Karpas-422 (cell line): ENCODE data around the gene SSTR3. TPM values are rescaled to one million over a fixed set of nuclear protein-coding genes. Genes with fewer than 3 reads are reported as not detected.

Source experiments
- DNase-seq: peaks from one replicate; pipeline ENCODE4 v3.0.0-alpha.2; 2015
- H2AFZ ChIP-seq: fragments of 200-600 bp; sonication (generic); 2 replicates; pipeline ENCODE4 v1.6.1; 2014; ENCODE audit warnings: antibody characterized with exemption, low read length, mixed read lengths
- H3K27ac ChIP-seq: fragments of 200-600 bp; sonication (generic); 2 replicates; pipeline ENCODE4 v1.5.1; 2014; ENCODE audit warnings: mild to moderate bottlenecking, low read length, moderate library complexity
- H3K27me3 ChIP-seq: fragments of 200-600 bp; sonication (generic); 2 replicates; pipeline ENCODE4 v1.6.1; 2014; ENCODE audit warnings: low read length, mixed read lengths
- H3K36me3 ChIP-seq: fragments of 200-600 bp; sonication (generic); 2 replicates; pipeline ENCODE4 v1.6.1; 2014; ENCODE audit warnings: low read length, mixed read lengths; ENCODE audit not compliant: insufficient read depth
- H3K4me1 ChIP-seq: fragments of 200-600 bp; sonication (generic); 2 replicates; pipeline ENCODE4 v1.6.1; 2014; ENCODE audit warnings: mild to moderate bottlenecking, low read length, mixed read lengths
- H3K4me2 ChIP-seq: fragments of 200-600 bp; sonication (generic); 2 replicates; pipeline ENCODE4 v1.6.1; 2014; ENCODE audit warnings: low read length, low read depth, mild to moderate bottlenecking; ENCODE audit not compliant: poor library complexity, severe bottlenecking
- H3K4me3 ChIP-seq: fragments of 200-600 bp; sonication (generic); 2 replicates; pipeline ENCODE4 v1.5.1; 2014; ENCODE audit warnings: mild to moderate bottlenecking, antibody characterized with exemption, low read length, mixed read lengths
- H3K79me2 ChIP-seq: fragments of 200-600 bp; sonication (generic); 2 replicates; pipeline ENCODE4 v1.6.1; 2014; ENCODE audit warnings: mild to moderate bottlenecking, low read length, mixed read lengths
- H3K9ac ChIP-seq: fragments of 200-600 bp; sonication (generic); 2 replicates; pipeline ENCODE4 v1.6.0; 2014; ENCODE audit warnings: low read length
- H3K9me2 ChIP-seq: fragments of 200-600 bp; sonication (generic), shearing (Covaris generic); replicated peaks from 2 replicates; pipeline ENCODE4 v1.6.0; 2014; ENCODE audit warnings: mild to moderate bottlenecking, low read length, moderate library complexity; ENCODE audit not compliant: insufficient read depth
- H3K9me3 ChIP-seq: fragments of 300-700, 200-600 bp; sonication (generic); 2 replicates; pipeline ENCODE4 v1.6.1; 2014; ENCODE audit warnings: low read length, mixed read lengths
- H4K20me1 ChIP-seq: fragments of 200-600 bp; sonication (generic); 2 replicates; pipeline ENCODE4 v1.6.1; 2014; ENCODE audit warnings: mild to moderate bottlenecking, antibody characterized with exemption, low read length, low read depth; ENCODE audit not compliant: insufficient read depth
- total RNA-seq: library from RNA; depleted of rRNA; stranded (reverse); fragments of >200 nt; shearing (Covaris generic); gene quantifications from 2 replicates; pipeline ENCODE4 v1.2.3, GENCODE V29; 2014; ENCODE audit warnings: low replicate concordance

The SSTR3 gene
- total RNA-seq, 1 experiment from 2014 or later, result not detected

DNA sequence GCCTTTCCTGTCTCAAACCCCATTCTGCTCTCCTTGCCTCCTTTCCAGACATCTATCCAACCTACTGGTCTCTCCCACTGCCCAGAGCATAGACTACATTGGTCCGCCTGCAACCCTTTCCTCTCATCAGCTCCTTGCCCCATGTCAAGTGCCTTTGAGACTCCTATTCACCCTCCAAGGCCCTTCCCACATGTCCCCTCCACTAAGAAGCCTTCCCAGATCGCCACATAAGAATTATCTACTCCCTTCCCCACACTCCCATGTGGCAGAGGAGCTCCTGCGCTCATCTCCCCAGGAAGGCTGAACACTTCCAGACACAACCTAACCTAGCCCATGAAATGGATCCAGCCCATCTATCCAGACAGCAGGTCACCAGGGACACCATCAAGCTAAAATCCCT, 34.5 kb downstream of the SSTR3 start:
- H3K27me3 ChIP-seq, result no peaks in the 10 kb centered on the region
- H3K36me3 ChIP-seq, result no peaks in the 10 kb centered on the region
- no peak overlapping the region for H3K9ac ChIP-seq
- H3K79me2 ChIP-seq, result no peaks in the 10 kb centered on the region
- no peaks in the 10 kb centered on the region for H3K9me2 ChIP-seq
- no peak for DNase-seq
- no peaks in the 10 kb centered on the region for H3K9me3 ChIP-seq
- H3K4me3 ChIP-seq, result no peak overlapping the region
- no peak overlapping the region for H2AFZ ChIP-seq
- peaks cover 5% of the 10 kb centered on the region; the same call in 1 of the 2 replicates for H3K4me1 ChIP-seq
- H3K27ac ChIP-seq, result no peak overlapping the region
- no peak overlapping the region for H3K4me2 ChIP-seq
- H4K20me1 ChIP-seq, result no peaks in the 10 kb centered on the region

DNA sequence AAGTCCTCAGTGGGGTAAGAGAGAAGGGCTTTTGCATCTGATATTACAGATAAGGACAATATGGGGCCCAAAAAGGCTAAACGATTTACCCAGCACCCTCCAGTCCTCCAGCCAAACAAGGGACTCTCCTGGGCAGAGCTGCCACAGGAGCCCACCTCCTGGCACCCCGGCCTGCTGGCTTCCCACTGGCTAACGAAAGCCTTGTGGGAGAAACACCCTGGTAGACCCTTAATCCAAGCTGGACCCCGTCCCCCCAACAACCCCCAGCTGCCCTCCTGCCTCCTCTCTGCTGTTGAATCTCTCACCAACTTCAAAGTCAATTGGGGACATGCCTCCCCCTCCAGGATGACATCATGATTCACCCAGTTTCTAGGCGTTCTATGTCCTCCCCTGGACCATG, 35.1 kb downstream of the SSTR3 start:
- H3K4me3 ChIP-seq, result no peak overlapping the region
- no peak overlapping the region for H2AFZ ChIP-seq
- DNase-seq, result no peak
- no peak overlapping the region for H3K27ac ChIP-seq
- no peaks in the 10 kb centered on the region for H3K9me3 ChIP-seq
- no peaks in the 10 kb centered on the region for H3K9me2 ChIP-seq
- H3K27me3 ChIP-seq, result no peaks in the 10 kb centered on the region
- H3K79me2 ChIP-seq, result no peaks in the 10 kb centered on the region
- H3K9ac ChIP-seq, result no peak overlapping the region
- H3K36me3 ChIP-seq, result no peaks in the 10 kb centered on the region
- no peaks in the 10 kb centered on the region for H4K20me1 ChIP-seq
- H3K4me1 ChIP-seq, result peaks cover 5% of the 10 kb centered on the region; the same call in 1 of the 2 replicates
- no peak overlapping the region for H3K4me2 ChIP-seq

DNA sequence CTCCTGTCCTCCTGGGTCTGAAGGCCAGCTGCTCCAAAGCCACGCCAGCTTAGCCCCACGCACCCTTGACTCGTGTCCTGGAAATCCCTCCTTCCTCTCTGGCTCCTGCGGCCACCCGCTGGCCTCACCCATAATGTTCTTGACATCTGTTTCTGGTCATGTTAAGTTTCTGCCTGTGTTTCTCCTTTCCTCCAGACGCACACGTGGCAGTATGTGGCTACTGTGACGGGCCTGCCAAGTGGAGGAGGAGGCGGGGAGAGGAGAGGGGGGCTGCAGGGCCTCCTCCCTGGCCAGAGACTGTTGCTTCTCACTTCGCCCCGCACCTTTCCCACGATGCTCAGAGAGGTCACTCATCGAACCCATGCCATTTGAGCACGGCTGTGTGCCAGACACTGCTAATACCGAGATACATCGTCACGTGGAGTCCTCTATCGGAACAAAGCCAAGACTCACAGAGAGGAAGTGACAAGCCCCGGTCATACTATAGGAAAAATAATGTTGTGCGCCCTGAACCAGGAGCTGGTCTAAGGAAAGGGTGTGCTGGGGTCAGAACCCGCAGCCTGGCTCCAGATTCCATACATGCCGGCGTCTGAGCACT, 35.7 kb downstream of the SSTR3 start:
- Histone ChIP-seq H2AFZ (no peak overlapping the region), H3K36me3 (no peaks in the 10 kb centered on the region)
- DNase-seq, result no peak

DNA sequence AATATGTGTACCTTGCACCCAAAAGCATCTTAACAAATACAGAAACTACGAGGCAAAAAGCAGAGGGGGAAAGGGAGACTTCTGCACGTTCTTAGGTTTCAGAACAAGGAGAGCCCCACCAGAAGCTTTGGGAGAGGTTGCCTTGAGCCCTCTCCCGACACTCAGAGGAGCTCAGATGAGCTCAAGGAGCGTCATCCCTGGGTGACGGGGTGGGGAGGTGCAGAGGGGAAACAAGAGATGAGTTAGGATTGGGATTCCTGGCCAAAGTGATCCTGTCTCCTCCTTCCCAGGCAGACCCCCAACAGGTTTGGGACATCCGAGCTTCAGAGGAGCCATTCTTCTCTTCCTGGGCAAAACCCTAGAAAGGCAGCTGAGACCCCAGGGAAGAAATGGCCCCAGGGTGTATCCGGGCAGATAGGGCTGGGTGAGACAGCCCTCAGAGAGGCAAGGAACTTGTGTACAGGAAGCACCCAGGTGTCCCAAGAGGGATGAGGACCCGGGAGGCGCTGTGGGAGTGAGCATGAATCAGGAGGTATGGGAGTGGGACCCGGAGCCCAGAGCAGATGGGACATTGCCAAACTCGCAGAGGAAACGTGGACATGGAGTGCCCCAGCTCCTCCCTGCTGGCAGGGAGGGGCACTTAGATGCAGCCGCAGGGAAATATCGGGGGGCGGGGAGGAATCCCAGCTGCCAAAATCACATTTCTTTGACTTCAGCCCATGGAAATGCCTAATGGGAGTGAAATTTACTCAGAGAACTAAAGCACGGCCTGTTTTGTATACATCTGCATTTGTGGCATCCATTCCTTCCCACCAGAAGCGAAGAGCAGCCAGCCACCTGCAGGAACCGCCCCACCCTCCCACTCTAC, 36.6 kb downstream of the SSTR3 start:
- Histone ChIP-seq H3K36me3 (no peaks in the 10 kb centered on the region), H3K27ac (no peak overlapping the region), H3K4me1 (peaks cover 11% of the 10 kb centered on the region), H3K9ac (no peak overlapping the region), H3K9me3 (no peaks in the 10 kb centered on the region), H3K4me3 (no peak overlapping the region), H3K79me2 (no peaks in the 10 kb centered on the region), H3K9me2 (no peaks in the 10 kb centered on the region), H2AFZ (no peak overlapping the region), H4K20me1 (no peaks in the 10 kb centered on the region), H3K4me2 (no peak overlapping the region), H3K27me3 (no peaks in the 10 kb centered on the region)
- DNase-seq, result no peak

More for the DNA sequence above, 35.7 kb downstream of the SSTR3 start:
- no peaks in the 10 kb centered on the region for H3K79me2 ChIP-seq
- peaks cover 11% of the 10 kb centered on the region for H3K4me1 ChIP-seq
- H4K20me1 ChIP-seq, result no peaks in the 10 kb centered on the region
- H3K4me2 ChIP-seq, result no peak overlapping the region
- H3K4me3 ChIP-seq, result no peak overlapping the region
- no peak overlapping the region for H3K27ac ChIP-seq
- H3K27me3 ChIP-seq, result no peaks in the 10 kb centered on the region
- H3K9me2 ChIP-seq, result no peaks in the 10 kb centered on the region
- H3K9me3 ChIP-seq, result no peaks in the 10 kb centered on the region
- no peak overlapping the region for H3K9ac ChIP-seq

DNA sequence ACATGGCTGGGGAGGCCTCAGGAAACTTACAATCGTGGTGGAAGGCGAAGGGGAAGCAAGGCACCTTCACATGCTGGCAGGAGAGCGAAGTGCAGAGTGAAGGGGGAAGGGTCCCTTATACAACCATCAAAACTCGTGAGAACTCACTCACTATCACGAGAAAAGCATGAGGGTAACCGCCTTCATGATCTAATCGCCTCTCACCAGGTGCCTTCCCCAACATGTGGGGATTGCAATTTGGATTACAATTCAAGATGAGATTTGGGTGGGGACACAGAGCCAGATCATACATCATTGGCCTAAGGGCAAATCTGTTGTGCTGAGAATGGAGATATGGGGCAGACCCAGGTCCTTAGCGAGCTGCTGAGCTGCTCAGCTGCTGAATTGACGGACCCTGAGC, 37.3 kb downstream of the SSTR3 start:
- no peaks in the 10 kb centered on the region for H3K36me3 ChIP-seq
- no peak for DNase-seq
- H3K4me2 ChIP-seq, result no peak overlapping the region
- H3K9ac ChIP-seq, result no peak overlapping the region
- H3K27ac ChIP-seq, result no peak overlapping the region
- no peaks in the 10 kb centered on the region for H3K9me2 ChIP-seq
- no peaks in the 10 kb centered on the region for H3K9me3 ChIP-seq
- peaks cover 11% of the 10 kb centered on the region for H3K4me1 ChIP-seq
- no peaks in the 10 kb centered on the region for H3K79me2 ChIP-seq
- no peaks in the 10 kb centered on the region for H4K20me1 ChIP-seq
- H2AFZ ChIP-seq, result no peak overlapping the region
- no peaks in the 10 kb centered on the region for H3K27me3 ChIP-seq
- no peak overlapping the region for H3K4me3 ChIP-seq

DNA sequence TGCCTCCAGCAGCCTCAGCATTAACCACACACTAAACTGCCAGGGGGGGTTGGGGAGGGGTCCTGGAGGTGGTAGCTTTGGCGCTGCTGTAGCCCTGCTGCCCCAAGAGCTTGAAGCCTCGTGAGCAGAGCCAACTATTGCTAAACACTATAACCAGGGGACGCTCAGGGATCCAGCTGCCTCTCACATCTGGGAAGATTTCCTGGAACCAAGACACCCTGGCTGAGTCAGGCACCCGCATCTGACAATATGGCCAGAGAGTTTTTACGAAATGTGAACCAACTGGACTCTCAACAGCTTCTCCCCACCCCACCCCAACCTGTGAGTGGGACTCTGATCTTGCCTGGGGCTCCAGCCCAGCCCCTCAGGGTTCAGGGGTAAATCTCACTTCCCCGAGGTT, 38.6 kb downstream of the SSTR3 start:
- Histone ChIP-seq H3K79me2 (no peaks in the 10 kb centered on the region), H3K27me3 (no peaks in the 10 kb centered on the region), H2AFZ (no peak overlapping the region), H3K9me3 (no peaks in the 10 kb centered on the region), H3K4me1 (peaks cover 11% of the 10 kb centered on the region), H4K20me1 (no peaks in the 10 kb centered on the region), H3K4me3 (no peak overlapping the region), H3K27ac (no peak overlapping the region), H3K4me2 (no peak overlapping the region), H3K36me3 (no peaks in the 10 kb centered on the region), H3K9ac (no peak overlapping the region), H3K9me2 (no peaks in the 10 kb centered on the region)
- DNase-seq, result no peak

DNA sequence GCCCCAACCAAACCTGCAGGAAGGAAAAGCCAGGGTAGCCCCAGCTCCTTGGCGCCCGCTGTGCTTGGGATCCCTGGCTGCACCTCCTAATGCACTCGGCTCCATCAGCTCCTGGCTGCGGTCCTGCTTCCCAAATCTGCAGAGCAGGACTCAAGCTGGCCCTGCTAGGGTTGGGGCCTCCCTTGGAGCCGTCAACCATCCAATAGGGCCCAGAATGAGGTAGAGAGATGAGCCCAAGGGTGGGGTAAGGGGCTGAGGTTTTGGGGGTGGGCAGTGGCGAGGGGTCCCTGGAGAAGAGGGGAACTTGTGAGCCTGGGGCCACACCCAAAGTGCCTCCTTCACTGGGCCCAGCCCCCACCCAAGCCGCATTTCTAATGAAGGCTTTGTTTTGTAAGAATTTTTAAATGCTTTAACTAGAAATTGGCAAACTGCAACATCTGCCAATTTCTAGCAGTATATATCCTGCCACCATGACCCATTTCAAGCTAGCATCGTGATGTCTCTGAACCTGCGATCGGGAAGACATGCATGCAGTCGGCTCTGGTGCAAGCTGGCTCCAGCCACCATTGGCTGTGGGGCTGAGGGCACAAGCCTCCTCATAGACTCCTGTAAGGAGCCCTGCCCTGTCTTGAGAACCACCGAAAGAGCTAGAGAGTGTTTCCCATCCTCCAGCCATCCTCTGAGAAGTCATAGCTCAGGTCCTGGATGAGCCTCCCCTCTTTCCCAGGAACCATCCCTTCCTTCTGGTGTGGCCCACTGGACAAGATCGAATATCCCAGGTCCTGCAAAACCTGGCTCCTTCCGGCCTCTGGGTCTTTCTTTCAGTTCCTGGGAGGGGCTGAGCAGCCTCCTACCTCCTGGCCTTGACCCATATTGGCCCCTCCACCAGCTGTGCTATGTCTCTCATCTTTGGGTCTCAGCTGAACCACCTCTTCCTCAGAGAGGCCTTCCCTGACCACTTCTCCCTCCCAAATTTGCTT, 39.7 kb downstream of the SSTR3 start:
- no peaks in the 10 kb centered on the region; the same call in 1 of the 2 replicates for H4K20me1 ChIP-seq
- H2AFZ ChIP-seq, result no peak overlapping the region
- no peak overlapping the region for H3K27ac ChIP-seq
- no peaks in the 10 kb centered on the region for H3K27me3 ChIP-seq
- H3K4me1 ChIP-seq, result peaks cover 11% of the 10 kb centered on the region
- H3K9ac ChIP-seq, result no peak overlapping the region
- H3K9me3 ChIP-seq, result no peaks in the 10 kb centered on the region
- no peak overlapping the region for H3K4me2 ChIP-seq
- H3K79me2 ChIP-seq, result no peaks in the 10 kb centered on the region
- H3K36me3 ChIP-seq, result no peaks in the 10 kb centered on the region
- no peaks in the 10 kb centered on the region for H3K9me2 ChIP-seq
- H3K4me3 ChIP-seq, result no peak overlapping the region
- no peak for DNase-seq

DNA sequence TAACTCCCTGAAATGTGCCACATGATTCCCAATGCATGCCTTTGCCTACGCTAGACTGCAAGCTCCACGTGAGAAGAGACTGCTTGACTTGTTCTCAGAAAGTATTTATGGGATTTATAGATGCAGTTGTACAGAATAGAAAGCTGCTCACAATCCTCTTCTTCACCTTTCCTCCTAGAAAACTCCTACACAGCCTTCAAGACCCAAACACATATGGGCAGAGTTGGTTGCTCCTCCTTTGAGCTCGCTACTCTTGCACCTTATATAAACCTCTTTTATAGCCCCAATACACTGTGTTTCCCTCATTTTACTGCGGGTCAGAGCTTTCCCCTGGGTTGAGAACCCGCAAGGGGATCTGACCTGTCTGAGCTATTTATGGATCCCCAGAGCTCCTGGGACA, 40.6 kb downstream of the SSTR3 start:
- no peaks in the 10 kb centered on the region for H3K9me3 ChIP-seq
- no peak overlapping the region for H2AFZ ChIP-seq
- H3K27me3 ChIP-seq, result no peaks in the 10 kb centered on the region
- H3K9me2 ChIP-seq, result no peaks in the 10 kb centered on the region
- H4K20me1 ChIP-seq, result no peaks in the 10 kb centered on the region; the same call in 1 of the 2 replicates
- no peak overlapping the region for H3K4me3 ChIP-seq
- H3K4me2 ChIP-seq, result no peak overlapping the region
- no peaks in the 10 kb centered on the region for H3K79me2 ChIP-seq
- DNase-seq, result no peak
- H3K9ac ChIP-seq, result no peak overlapping the region
- peaks cover 7% of the 10 kb centered on the region for H3K4me1 ChIP-seq
- no peaks in the 10 kb centered on the region for H3K36me3 ChIP-seq
- no peak overlapping the region for H3K27ac ChIP-seq
